Glomerular endothelial cell (primary cell): ENCODE measurements around the gene CEMIP. TPM values are rescaled to one million over a fixed set of nuclear protein-coding genes. Genes with fewer than 3 reads are reported as not detected.

ENCODE experiments used
- DNase-seq: peaks from one replicate; pipeline ENCODE4 v3.0.0-alpha.2; 2011; ENCODE audit warnings: low read depth, low spot score; ENCODE audit errors: extremely low read depth
- total RNA-seq: library from RNA; depleted of rRNA; stranded (reverse); fragments of >200 nt; gene quantifications from 2 replicates; pipeline ENCODE4 v1.2.3, GENCODE V29; 2015

The CEMIP gene
- total RNA-seq, 1 donor from 2014 or later = 0.53 TPM

- no peak for DNase-seq
Measured at GRCh38 chr15:80783260-80783659, 4.1 kb downstream of the CEMIP start.

- no peak for DNase-seq
Measured at GRCh38 chr15:80785335-80785734, 6.2 kb downstream of the CEMIP start.

GRCh38 chr15:80785811-80786354 lies 6.7 kb downstream of the CEMIP start:
- DNase-seq = no peak

GRCh38 chr15:80787316-80787715 lies 8.1 kb downstream of the CEMIP start:
- DNase-seq = no peak

- no peak for DNase-seq
Measured at GRCh38 chr15:80788536-80788935, 9.4 kb downstream of the CEMIP start.

GRCh38 chr15:80789296-80789695 lies 10.1 kb downstream of the CEMIP start:
- DNase-seq = no peak

GRCh38 chr15:80789796-80790195 lies 10.6 kb downstream of the CEMIP start:
- no peak for DNase-seq

GRCh38 chr15:80790236-80790635 lies 11.1 kb downstream of the CEMIP start:
- DNase-seq = no peak

- DNase-seq = no peak
Measured at GRCh38 chr15:80791004-80791403, 11.8 kb downstream of the CEMIP start.

GRCh38 chr15:80796407-80796806 lies 17.2 kb downstream of the CEMIP start:
- no peak for DNase-seq

- no peak for DNase-seq
Measured at GRCh38 chr15:80798911-80799310, 19.7 kb downstream of the CEMIP start.

- no peak for DNase-seq
Measured at GRCh38 chr15:80800067-80800466, 20.9 kb downstream of the CEMIP start.

- no peak for DNase-seq
Measured at GRCh38 chr15:80801891-80802680, 22.9 kb downstream of the CEMIP start.

- DNase-seq = no peak
Measured at GRCh38 chr15:80803580-80804525, 24.7 kb downstream of the CEMIP start.

- no peak for DNase-seq
Measured at GRCh38 chr15:80804970-80805495, 25.9 kb downstream of the CEMIP start.

- no peak for DNase-seq
Measured at GRCh38 chr15:80811781-80812315, 32.7 kb downstream of the CEMIP start.

GRCh38 chr15:80815106-80815505 lies 35.9 kb downstream of the CEMIP start:
- DNase-seq = no peak

- DNase-seq = no peak
Measured at GRCh38 chr15:80816049-80816653, 37.0 kb downstream of the CEMIP start.

GRCh38 chr15:80816936-80817335 lies 37.8 kb downstream of the CEMIP start:
- DNase-seq = no peak

- no peak for DNase-seq
Measured at GRCh38 chr15:80817901-80818300, 38.7 kb downstream of the CEMIP start.
